GM19463 (cell line): Measurements from ENCODE around the gene PITPNM1.
"Not testable (repeated sequence)": the region's sequence is repeated elsewhere in the genome, so short reads cannot be mapped to it uniquely, and the experiment has no call there.

Experiments used
- ATAC-seq: cut with Tn5 transposase; IDR thresholded peaks from one replicate; pipeline ENCODE4 v1.9.1; 2021; ENCODE audit warnings: mild to moderate bottlenecking, moderate library complexity; ENCODE audit not compliant: unreplicated experiment

The PITPNM1 gene

GRCh38 chr11:67504950-67505581, at the start of gene PITPNM1:
Gene PITPNM1 (minus strand): TSS chr11:67505363. CDS start chr11:67504180, 1,183 bp downstream.
- no peak for ATAC-seq

DNA sequence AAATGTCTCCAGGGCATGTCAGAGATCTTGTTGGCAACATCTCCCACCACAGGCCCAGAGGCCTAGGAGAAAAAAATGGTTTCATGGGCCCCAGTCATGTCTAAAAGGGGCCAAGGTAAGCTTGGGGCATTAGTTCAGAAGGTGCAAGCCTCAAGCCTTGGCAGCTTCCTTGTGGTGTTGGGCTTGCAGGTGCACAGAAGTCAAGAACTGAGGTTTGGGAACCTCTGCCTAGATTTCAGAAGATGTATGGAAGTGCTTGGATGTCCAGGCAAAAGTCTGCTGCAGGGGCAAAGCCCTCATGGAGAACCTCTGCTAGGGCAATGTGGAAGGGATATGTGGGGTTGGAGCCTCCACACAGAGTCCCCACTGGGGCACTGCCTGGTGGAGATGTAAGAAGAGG, 46.5 kb upstream of the PITPNM1 start:
- ATAC-seq, result not testable (repeated sequence)

DNA sequence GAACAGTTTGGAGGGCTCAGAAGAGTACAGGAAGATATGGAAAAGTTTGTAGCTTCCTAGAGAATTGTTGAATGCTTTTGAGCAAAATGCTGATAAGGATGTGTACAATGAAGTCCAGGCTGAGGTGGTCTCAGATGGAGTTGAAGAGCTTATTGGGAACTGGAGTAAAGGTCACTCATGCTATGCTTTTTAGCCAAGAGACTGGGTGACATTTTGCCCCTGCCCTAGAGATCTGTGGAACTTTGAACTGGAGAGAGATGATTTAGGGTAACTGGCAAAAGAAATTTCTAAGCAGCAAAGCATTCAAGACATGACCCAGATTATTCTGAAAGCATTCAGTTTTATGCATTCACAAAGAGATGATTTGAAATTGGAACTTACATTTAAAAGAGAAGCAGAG, 46.0 kb upstream of the PITPNM1 start:
- no peak for ATAC-seq

- ATAC-seq, result no peak
Observed at GRCh38 chr11:67548555-67549110, 43.5 kb upstream of the PITPNM1 start.

- ATAC-seq, result not testable (repeated sequence)
Observed at GRCh38 chr11:67548112-67548511, 42.9 kb upstream of the PITPNM1 start.

DNA sequence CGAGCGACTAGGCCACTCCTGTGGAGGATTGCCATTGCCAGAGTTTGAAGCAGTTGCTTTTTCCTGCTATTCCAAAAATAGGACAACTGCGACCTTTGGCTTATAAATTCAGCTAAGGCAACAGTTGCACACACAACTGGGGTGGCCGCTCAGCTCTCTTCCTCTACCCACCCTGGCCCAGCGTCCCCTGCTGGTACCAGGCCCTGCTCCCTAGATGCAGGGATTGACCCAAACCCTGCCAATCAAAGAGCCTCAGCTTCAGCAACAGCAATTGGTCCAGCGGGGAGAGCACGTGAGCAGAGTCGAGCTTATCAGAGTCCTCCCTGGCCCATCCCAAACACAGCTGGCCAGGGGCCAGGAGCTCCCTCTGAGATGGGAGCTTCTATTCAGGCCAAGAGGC, 40.1 kb upstream of the PITPNM1 start:
- no peak for ATAC-seq

DNA sequence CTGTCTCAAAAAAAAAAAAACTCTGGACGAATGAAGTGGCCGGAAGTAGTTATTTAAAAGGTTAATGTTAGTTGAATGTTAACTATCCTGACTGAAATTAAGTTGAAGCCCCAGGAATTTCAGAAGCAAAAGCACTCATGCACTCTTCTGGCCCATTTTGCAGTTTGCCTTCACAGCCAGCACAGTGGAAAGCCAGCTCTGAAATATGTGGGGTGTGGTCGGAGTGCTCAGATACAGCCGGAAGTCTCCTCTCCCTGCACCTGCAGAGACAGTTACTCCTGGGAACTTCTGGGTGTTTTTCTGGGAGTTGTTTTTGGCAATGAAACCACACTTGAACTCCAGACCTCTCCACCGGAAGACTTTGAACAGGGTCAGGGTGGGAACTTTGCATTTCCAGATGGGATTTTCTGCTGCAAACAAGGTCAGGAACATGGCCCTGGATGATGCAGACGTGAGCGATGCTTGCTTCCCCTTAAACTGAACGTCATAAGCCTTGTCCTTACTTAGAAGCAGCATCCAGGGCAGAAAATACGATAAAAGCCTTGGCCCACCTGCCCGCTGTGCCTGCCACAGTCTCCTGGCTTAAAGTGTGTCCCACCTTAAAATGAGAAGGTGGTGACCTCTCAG, 39.6 kb upstream of the PITPNM1 start:
- ATAC-seq, result no peak

- ATAC-seq, result no peak
Observed at GRCh38 chr11:67543585-67543984, 38.4 kb upstream of the PITPNM1 start.

GRCh38 chr11:67542971-67543370, 37.8 kb upstream of the PITPNM1 start:
- no peak for ATAC-seq

DNA sequence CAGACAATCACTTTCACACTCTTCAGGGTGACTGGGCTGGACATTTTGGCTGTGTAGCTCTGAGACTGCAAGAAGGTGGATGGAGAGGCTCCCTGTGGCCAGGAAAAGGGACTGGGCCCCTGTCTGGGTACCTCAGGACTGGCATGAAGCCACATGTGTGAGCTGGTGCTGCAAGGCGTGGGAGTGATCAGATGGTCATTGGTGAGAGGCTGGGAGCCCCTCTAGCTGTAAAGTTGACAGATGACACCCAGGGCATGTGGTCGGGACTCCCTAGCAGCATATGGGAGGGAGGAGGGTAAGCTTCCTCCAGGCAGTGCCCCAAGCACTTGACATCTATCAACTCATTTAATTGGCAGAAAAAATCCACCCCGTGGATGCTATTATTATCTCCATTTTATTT, 37.0 kb upstream of the PITPNM1 start:
- ATAC-seq, result no peak

GRCh38 chr11:67541198-67541597, 36.0 kb upstream of the PITPNM1 start:
- ATAC-seq, result no peak

- no peak for ATAC-seq
Observed at GRCh38 chr11:67539550-67539949, 34.4 kb upstream of the PITPNM1 start.

- no peak for ATAC-seq
Observed at GRCh38 chr11:67538823-67539505, 33.8 kb upstream of the PITPNM1 start.

DNA sequence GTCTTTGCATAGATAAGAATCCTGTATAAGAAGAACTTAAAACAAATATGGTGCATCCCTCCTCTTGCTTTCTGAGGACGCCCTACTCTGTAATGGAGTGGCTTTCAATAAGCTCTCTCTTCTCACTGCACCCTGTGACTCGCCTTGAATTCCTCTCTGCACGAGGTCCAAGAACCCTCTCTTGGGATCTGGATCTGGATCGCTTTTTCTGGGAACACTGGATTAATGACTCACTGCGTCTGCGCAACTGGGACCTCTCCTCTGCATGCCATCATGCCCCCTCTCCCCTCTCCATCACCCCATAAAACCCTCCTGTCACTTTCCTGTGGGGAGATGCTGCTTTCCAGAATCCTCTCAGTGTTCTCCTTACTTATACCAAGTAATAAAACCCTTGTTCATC, 33.1 kb upstream of the PITPNM1 start:
- ATAC-seq, result no peak

DNA sequence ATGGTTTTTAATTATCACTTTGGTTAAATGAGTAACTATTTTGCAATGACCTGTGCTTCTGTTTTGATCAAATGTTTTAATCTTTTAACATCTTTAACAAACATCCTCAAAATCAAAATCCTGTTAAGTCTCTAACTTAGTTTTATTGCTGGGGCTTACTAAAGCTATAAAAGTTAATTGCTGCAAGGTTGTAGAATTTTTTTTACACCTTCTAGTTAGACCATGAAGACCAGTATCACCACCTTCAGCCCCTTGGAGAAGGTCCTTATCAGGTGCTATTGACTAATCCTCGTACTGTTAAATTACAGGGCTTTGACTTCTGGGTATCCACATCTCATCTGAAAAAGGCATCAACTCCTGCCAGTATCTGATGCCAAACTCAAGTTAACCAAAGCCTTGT, 30.4 kb upstream of the PITPNM1 start:
- ATAC-seq, result no peak

DNA sequence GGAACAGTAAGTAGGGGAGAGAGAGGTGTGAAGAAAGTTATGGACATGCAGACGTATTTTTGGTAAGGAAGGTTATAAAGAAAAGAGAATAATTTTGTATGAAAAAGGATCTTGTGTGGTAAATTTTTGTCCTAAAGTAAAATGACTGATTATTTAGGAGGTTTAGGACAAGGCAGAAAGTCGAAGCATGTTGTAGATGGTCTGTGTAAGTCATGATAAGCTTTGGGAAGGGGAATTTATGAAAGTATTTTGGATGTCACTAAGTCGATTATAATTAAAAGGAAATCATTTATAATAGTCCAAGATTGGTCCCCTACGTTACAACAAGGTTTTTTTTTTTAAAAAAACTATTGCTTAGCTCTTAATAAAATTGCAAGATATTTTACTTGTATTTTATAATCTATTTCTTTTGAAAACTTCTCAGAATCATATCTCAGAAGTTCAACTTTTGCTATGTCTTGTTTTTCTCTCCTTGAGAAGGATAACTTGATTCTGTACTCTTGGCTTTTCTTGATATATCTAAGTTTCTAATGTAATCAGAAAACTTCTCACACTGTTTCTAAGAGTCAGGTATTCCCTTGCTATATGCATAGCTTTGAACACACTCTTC, 29.0 kb upstream of the PITPNM1 start:
- no peak for ATAC-seq

DNA sequence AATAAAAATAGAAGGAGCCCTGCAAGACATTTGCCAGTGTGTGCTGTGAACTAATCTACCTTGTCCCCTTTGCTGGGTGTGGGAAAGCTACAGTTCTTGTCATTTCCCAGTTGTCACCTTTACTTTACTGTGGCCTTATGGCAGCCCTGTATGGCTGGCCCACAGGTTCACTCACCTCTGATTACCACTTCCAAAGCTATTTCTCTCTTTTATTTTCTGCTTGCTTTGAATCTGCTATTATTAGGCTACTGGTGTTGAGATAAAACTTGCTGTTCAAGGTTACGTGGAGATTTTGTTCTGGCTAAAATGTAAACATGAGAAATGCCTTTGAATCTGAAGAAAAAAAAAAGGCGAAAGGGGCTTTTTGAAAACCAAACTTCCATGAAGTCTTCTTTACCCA, 27.7 kb upstream of the PITPNM1 start:
- no peak for ATAC-seq

DNA sequence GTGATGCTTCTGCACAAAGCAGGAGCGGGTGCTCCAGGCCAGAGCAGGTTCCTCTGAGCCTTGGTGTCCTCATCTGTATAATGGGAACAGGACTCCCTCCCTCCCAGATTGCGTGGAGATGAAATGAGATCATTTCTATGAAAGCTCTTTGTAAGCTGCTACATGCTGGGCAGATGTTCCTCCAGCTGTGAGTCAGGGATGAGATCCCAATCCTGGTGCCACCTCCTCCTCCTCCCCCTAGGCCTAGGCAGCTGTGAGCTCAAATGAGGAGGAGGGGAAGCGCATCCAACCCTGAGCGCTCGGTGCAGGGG, 25.1 kb upstream of the PITPNM1 start:
- no peak for ATAC-seq

GRCh38 chr11:67528376-67528775, 23.2 kb upstream of the PITPNM1 start:
- ATAC-seq, result no peak

DNA sequence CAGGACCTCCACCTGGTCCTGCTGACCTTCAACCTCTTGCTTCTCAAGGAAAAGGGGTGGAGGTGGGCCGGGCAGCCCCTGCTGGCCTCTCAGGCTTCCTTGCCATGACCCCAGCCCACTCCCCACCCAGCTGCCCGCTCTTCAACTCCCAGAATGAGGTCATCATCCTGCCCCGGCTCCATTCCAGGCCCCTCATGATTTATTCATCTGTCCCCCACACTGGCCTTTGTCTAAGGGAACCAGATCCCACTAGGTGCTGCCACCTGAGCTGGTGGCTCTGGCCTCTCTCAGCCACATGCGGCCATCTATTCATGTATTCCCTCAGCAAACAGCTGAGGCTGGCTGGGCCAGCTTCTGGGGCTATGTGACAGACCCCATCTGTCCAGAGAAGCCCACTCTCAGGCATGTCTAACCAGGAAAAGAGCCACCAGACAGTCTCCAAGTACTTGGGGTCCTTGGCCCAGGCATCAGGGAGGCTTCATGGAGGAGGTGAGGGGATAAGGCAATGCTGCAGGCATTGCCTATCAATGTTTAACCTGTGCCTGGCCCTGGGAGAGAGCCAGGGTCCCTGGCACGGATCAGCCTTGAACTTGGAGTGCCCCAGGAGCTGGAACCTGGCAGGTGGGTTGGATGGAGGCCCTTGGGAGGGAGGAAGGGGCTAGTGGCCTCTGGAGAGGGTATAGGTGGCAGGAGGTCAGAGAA, 20.3 kb upstream of the PITPNM1 start:
- ATAC-seq, result no peak

DNA sequence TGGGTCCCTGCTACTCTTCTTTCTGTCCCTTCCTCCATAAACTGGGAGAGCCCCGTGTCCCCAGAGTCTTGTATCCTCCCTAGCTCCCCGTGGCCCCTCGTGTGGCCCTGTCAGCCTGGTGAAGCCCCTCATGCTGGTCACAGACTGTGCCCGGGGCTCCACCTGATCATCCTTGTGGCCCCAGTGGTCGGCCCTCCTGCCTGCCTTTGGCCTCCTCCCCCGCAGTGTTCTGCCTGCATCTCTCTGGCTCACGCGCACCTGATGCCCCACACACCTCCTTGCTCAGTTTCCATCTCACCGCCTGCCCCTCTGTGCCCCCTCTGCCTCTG, 19.3 kb upstream of the PITPNM1 start:
- ATAC-seq, result no peak
